Endothelial cell of umbilical vein (primary cell): ENCODE measurements around the gene KCNK13. TPM values are rescaled to one million over a fixed set of nuclear protein-coding genes. Genes with fewer than 3 reads are reported as not detected.
"Not testable (repeated sequence)": the region's sequence is repeated elsewhere in the genome, so short reads cannot be mapped to it uniquely, and the experiment has no call there.

ENCODE experiments used
- BruUV-seq: library from RNA; stranded (reverse); fragments of 400-500 nt; replicated peaks from 2 replicates; lab custom pipeline; 2021; lab: Mats Ljungman, UMichigan
- CTCF ChIA-PET: fragments of 300-600, 350-600 bp; sonication (Branson Sonifier 250); formaldehyde crosslinking; loops from one replicate; lab custom pipeline; 2021; ENCODE audit warnings: antibody characterized with exemption, inconsistent platforms; lab: Charles Lee
- POLR2A ChIA-PET: fragments of 300-600, 350-600 bp; sonication (Branson Sonifier 250); formaldehyde crosslinking; loops from one replicate; lab custom pipeline; 2021; ENCODE audit warnings: antibody characterized with exemption, inconsistent platforms; lab: Charles Lee
- DNase-seq: peaks from one replicate; pipeline ENCODE4 v3.0.0-alpha.2; 2011; ENCODE audit warnings: low read depth, low spot score
- FAIRE-seq: peaks from 2 replicates; lab custom pipeline; 2011; peaks lifted over from hg19 to GRCh38; lab: Jason Lieb, UNC
- H2AFZ ChIP-seq: 2 replicates; pipeline ENCODE4 v1.6.0; 2012; ENCODE audit warnings: low read depth, low read length, control low read depth, inconsistent platforms
- H3K27ac ChIP-seq: 2 replicates; pipeline ENCODE4 v1.5.1; 2011; ENCODE audit warnings: low read depth, mild to moderate bottlenecking, control low read depth, low read length, moderate library complexity; ENCODE audit not compliant: insufficient read depth
- H3K27me3 ChIP-seq, 2 experiments: 2 replicates each; pipeline versions ENCODE4 v1.6.0 to v1.6.1; 2011; ENCODE audit warnings: low read length in 2 of 2, mixed read lengths in 1 of 2; ENCODE audit not compliant: control insufficient read depth in 2 of 2, insufficient read depth in 2 of 2
- H3K36me3 ChIP-seq, 2 experiments: 2 replicates in 1 of 2; 3 replicates in 1 of 2; pipeline ENCODE4 v1.5.1; 2011; ENCODE audit warnings: low read length in 2 of 2, mild to moderate bottlenecking in 1 of 2, moderate library complexity in 1 of 2; ENCODE audit not compliant: control insufficient read depth in 2 of 2, insufficient read depth in 2 of 2; ENCODE audit errors: extremely low read depth in 1 of 2
- H3K4me1 ChIP-seq: 3 replicates; pipeline ENCODE4 v1.5.1; 2011; ENCODE audit warnings: mild to moderate bottlenecking, low read length; ENCODE audit not compliant: control insufficient read depth, insufficient read depth; ENCODE audit errors: extremely low read depth
- H3K4me2 ChIP-seq: 2 replicates; pipeline ENCODE4 v1.6.1; 2011; ENCODE audit warnings: low read length, control low read depth, mixed read lengths; ENCODE audit not compliant: insufficient read depth
- H3K4me3 ChIP-seq, 3 experiments: fragments of 200-600 bp in 1 of 3; sonication (generic), shearing (Covaris generic) in 1 of 3; replicated peaks in 1 of 3; 2 replicates each; pipeline ENCODE4 v1.5.1; 2011 to 2016; ENCODE audit warnings: control low read depth in 3 of 3, low read length in 3 of 3, mild to moderate bottlenecking in 2 of 3, inconsistent platforms in 1 of 3, low read depth in 1 of 3, moderate library complexity in 1 of 3; ENCODE audit not compliant: insufficient read depth in 1 of 3
- H3K79me2 ChIP-seq: 2 replicates; pipeline ENCODE4 v1.6.0; 2012; ENCODE audit warnings: low read length, inconsistent platforms; ENCODE audit not compliant: control insufficient read depth, insufficient read depth
- H3K9ac ChIP-seq: replicated peaks from 2 replicates; pipeline ENCODE3; 2011; ENCODE audit warnings: low read length, control low read depth; ENCODE audit not compliant: insufficient read depth; ENCODE audit errors: extremely low read depth
- H3K9me1 ChIP-seq: replicated peaks from 3 replicates; pipeline ENCODE4 v1.6.0; 2011; ENCODE audit warnings: mild to moderate bottlenecking, low read length; ENCODE audit not compliant: control insufficient read depth, insufficient read depth; ENCODE audit errors: extremely low read depth
- H3K9me3 ChIP-seq: replicated peaks from 2 replicates; pipeline ENCODE4 v1.5.1; 2012; ENCODE audit warnings: low read length, inconsistent platforms; ENCODE audit not compliant: control insufficient read depth, insufficient read depth
- H4K20me1 ChIP-seq: replicated peaks from 2 replicates; pipeline ENCODE3; 2011; ENCODE audit warnings: mild to moderate bottlenecking, low read length; ENCODE audit not compliant: control insufficient read depth, insufficient read depth; ENCODE audit errors: extremely low read depth
- FOS ChIP-seq: IDR thresholded peaks from 2 replicates; pipeline ENCODE4 v1.6.1; 2011; ENCODE audit warnings: mild to moderate bottlenecking, low read length, moderate library complexity, borderline replicate concordance; ENCODE audit not compliant: insufficient read depth
- POLR2A ChIP-seq: IDR thresholded peaks from 2 replicates; pipeline ENCODE4 v1.6.1; 2012; ENCODE audit warnings: low read depth, mild to moderate bottlenecking, control low read depth, low read length
- dilution Hi-C: fragments of 300-500 bp; cut with MboI; formaldehyde crosslinking; loops from one replicate; pipeline ENCODE4 v1.15.0; 2019; ENCODE audit warnings: low sequenced_read_pairs; ENCODE audit not compliant: extremely low pct_ligation_motif_present
- intact Hi-C: fragments of 100-400 bp; cut with micrococcal nuclease; formaldehyde crosslinking; loops from one replicate; pipeline ENCODE4 v1.10.0; 2022
- polyA plus RNA-seq, 4 experiments: library from polyadenylated mRNA; depleted of rRNA in 3 of 4; stranded (reverse) in 3 of 4; unstranded in 1 of 4; fragments of >200 nt; gene quantifications; 2 replicates each; pipeline versions ENCODE4 v1.2.1 to v1.2.3, GENCODE V29; 2011 to 2012; ENCODE audit warnings: missing spikeins in 1 of 4
- total RNA-seq: library from RNA; stranded (reverse); gene quantifications from 2 replicates; pipeline ENCODE4 v1.2.3, GENCODE V29; 2021
- TF ChIP-seq, protein P1 (sequence below), 2 donors: IDR thresholded peaks; 1 replicate in 1 of 2; 2 replicates in 1 of 2; pipeline ENCODE4 v1.5.1; 2011; ENCODE audit warnings: low read length in 2 of 2, mild to moderate bottlenecking in 2 of 2, moderate library complexity in 2 of 2, control low read depth in 1 of 2, inconsistent platforms in 1 of 2, low read depth in 1 of 2; ENCODE audit not compliant: insufficient read depth in 1 of 2; ENCODE audit errors: extremely low read depth in 1 of 2

Gene KCNK13
- total and polyA plus RNA-seq, 2 donors (not counting 3 experiments of a cell fraction or from before 2014, with no cell fraction given): not detected

DNA sequence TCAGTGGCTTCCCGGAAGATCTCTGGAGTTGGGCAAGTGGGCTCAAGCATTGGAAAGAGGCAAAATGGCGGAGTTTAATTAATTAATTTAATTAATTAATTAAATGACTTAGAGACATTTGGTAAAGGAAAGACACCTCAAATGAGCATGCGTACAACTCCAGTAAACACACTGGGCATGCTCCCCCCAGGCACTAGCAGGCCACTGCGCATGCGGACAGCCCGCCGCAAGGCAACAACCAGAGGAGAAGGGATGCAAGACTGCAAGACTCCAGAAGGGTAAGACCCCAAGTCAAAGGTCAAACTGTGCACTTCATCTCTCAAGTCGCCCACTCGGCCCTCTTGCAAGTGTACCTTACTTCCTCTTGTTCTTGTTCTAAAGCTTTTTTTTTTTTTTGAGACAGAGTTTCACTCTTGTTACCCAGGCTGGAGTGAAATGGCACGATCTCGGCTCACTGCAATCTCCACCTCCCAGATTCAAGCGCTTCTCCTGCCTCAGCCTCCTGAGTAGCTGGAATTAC lies 136.8 kb downstream of the KCNK13 start:
- Histone ChIP-seq H3K36me3 (no peaks in the 10 kb centered on the region), H3K9me3 (no peaks in the 10 kb centered on the region), H2AFZ (no peak overlapping the region), H4K20me1 (no peaks in the 10 kb centered on the region), H3K4me2 (no peak overlapping the region), H3K9ac (no peak overlapping the region), H3K27me3 (peaks cover 0 to 4% of the 10 kb centered on the region in 2 experiments), H3K4me3 (no peak overlapping the region), H3K27ac (no peak overlapping the region), H3K4me1 (no peaks in the 10 kb centered on the region), H3K9me1 (no peaks in the 10 kb centered on the region), H3K79me2 (no peaks in the 10 kb centered on the region)
- dilution Hi-C loops (no loop called here), intact Hi-C loops (no loop called here)
- BruUV-seq: no TSS peak
- FAIRE-seq (no peak), DNase-seq (no peak)
- TF ChIP-seq, protein P1, sequence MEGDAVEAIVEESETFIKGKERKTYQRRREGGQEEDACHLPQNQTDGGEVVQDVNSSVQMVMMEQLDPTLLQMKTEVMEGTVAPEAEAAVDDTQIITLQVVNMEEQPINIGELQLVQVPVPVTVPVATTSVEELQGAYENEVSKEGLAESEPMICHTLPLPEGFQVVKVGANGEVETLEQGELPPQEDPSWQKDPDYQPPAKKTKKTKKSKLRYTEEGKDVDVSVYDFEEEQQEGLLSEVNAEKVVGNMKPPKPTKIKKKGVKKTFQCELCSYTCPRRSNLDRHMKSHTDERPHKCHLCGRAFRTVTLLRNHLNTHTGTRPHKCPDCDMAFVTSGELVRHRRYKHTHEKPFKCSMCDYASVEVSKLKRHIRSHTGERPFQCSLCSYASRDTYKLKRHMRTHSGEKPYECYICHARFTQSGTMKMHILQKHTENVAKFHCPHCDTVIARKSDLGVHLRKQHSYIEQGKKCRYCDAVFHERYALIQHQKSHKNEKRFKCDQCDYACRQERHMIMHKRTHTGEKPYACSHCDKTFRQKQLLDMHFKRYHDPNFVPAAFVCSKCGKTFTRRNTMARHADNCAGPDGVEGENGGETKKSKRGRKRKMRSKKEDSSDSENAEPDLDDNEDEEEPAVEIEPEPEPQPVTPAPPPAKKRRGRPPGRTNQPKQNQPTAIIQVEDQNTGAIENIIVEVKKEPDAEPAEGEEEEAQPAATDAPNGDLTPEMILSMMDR (IDR thresholded peaks at IDR 0.05; ENCODE audit: extremely low read depth in 1 of 2, insufficient read depth in 1 of 2, low read depth in 1 of 2, low read length in 2 of 2): no peak
- TF ChIP-seq FOS: no peak
- no peak for TF ChIP-seq POLR2A
- ChIA-PET POLR2A (no interaction called here), CTCF (no interaction called here)

DNA sequence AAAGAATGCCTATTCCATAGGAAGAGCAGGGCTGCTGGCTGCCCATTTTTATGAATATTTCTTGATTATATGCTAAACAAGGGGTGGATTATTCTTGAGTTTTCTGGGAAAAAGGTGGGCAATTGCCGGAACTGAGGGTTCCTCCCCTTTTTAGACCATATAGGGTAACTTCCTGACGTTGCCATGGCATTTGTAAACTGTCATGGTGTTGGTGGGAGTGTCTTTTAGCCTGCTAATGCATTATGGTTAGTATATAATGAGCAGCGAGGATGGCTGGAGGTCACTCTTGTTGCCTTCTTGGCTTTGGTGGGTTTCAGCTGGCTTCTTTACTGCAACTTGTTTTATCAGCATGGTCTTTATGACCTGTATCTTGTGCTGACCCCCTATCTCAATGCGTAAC lies 138.8 kb downstream of the KCNK13 start:
- H3K9me3 ChIP-seq, BruUV-seq, dilution Hi-C loops, POLR2A ChIA-PET, CTCF ChIA-PET, DNase-seq, FAIRE-seq, H3K27me3 ChIP-seq, intact Hi-C loops, H3K9me1 ChIP-seq, H4K20me1 ChIP-seq, H3K4me3 ChIP-seq, H3K9ac ChIP-seq, H3K4me1 ChIP-seq, H3K79me2 ChIP-seq, H3K4me2 ChIP-seq, H2AFZ ChIP-seq, H3K27ac ChIP-seq, H3K36me3 ChIP-seq: not testable (repeated sequence)
